HEK293 (cell line): ENCODE measurements around the gene RPS21.

Experiments
- ATF2 ChIP-seq: fragments of 450-650 bp; formaldehyde crosslinking; IDR thresholded peaks from 2 replicates; pipeline ENCODE4 v1.5.1; 2016; ENCODE audit warnings: missing biosample characterization, missing genetic modification characterization, low read depth
- BCL11A ChIP-seq: fragments of 450-650 bp; formaldehyde crosslinking; IDR thresholded peaks from 2 replicates; pipeline ENCODE4 v1.5.1; 2016; ENCODE audit warnings: low read depth, missing biosample characterization, missing genetic modification characterization
- CTCF ChIP-seq: fragments of 450-650 bp; formaldehyde crosslinking; IDR thresholded peaks from 2 replicates; pipeline ENCODE4 v1.5.1; 2016; ENCODE audit warnings: missing biosample characterization, missing genetic modification characterization
- TRIM28 ChIP-seq: IDR thresholded peaks from 2 replicates; pipeline ENCODE4 v1.6.1; 2011; ENCODE audit warnings: low read length, control low read depth, borderline replicate concordance
- ZNF138 ChIP-seq: fragments of 450-650 bp; formaldehyde crosslinking; IDR thresholded peaks from 2 replicates; pipeline ENCODE4 v1.5.1; 2016; ENCODE audit warnings: missing biosample characterization, missing genetic modification characterization, borderline replicate concordance
- ZNF19 ChIP-seq: fragments of 450-650 bp; formaldehyde crosslinking; IDR thresholded peaks from 2 replicates; pipeline ENCODE4; 2016; ENCODE audit warnings: missing biosample characterization, missing genetic modification characterization, low read depth
- ZNF292 ChIP-seq: fragments of 450-650 bp; formaldehyde crosslinking; IDR thresholded peaks from 2 replicates; pipeline ENCODE4 v1.5.1; 2016; ENCODE audit warnings: low read depth, missing biosample characterization, missing genetic modification characterization, borderline replicate concordance
- ZNF518A ChIP-seq: fragments of 450-650 bp; formaldehyde crosslinking; conservative IDR thresholded peaks from 2 replicates; pipeline ENCODE4 v1.5.1; 2016; ENCODE audit warnings: low read depth, missing biosample characterization, missing genetic modification characterization
- ZNF645 ChIP-seq: fragments of 450-650 bp; formaldehyde crosslinking; IDR thresholded peaks from 2 replicates; pipeline ENCODE4; 2016; ENCODE audit warnings: missing biosample characterization, missing genetic modification characterization
- ZNF747 ChIP-seq: fragments of 450-650 bp; formaldehyde crosslinking; IDR thresholded peaks from 2 replicates; pipeline ENCODE4 v1.5.1; 2016; ENCODE audit warnings: missing biosample characterization, missing genetic modification characterization

GRCh38 chr20:62367136-62367632, 19.7 kb upstream of the RPS21 start, which contains the start of gene LAMA5:
- TF ChIP-seq CTCF (tag by site-specific recombination) (no peak), TRIM28 (no peak), ZNF19 (tag by site-specific recombination) (no peak), ATF2 (tag by site-specific recombination) (no peak), ZNF292 (tag by site-specific recombination) (no peak), BCL11A (tag by site-specific recombination) (no peak), ZNF747 (tag by site-specific recombination) (no peak), ZNF518A (no peak), ZNF138 (no peak), ZNF645 (tag by site-specific recombination) (no peak)
